AG04450 (cell line): ENCODE results near the gene TM9SF3. TPM values are rescaled to one million over a fixed set of nuclear protein-coding genes. Genes with fewer than 3 reads are reported as not detected.

ENCODE experiments used
- CTCF ChIA-PET: fragments of 300-600, 350-600 bp; formaldehyde crosslinking; extraction: SDS; loops from one replicate; lab custom pipeline; 2022; ENCODE audit warnings: antibody characterized with exemption, inconsistent platforms; lab: Charles Lee
- POLR2A ChIA-PET: fragments of 350-600 bp; formaldehyde crosslinking; extraction: SDS; loops from one replicate; lab custom pipeline; 2021; ENCODE audit warnings: antibody characterized with exemption, inconsistent platforms; lab: Yijun Ruan, JAX
- DNase-seq: peaks from one replicate; pipeline ENCODE4 v3.0.0-alpha.2; 2011; ENCODE audit warnings: low read depth, low spot score
- H3K27ac ChIP-seq: one replicate; pipeline ENCODE4 v1.5.1; 2012; ENCODE audit warnings: low read depth, low read length, control low read depth
- H3K27me3 ChIP-seq: one replicate; pipeline ENCODE4 v1.6.0; 2012; ENCODE audit warnings: low read length; ENCODE audit not compliant: control insufficient read depth, insufficient read depth
- H3K4me3 ChIP-seq: 2 replicates; pipeline ENCODE4 v1.5.1; 2011; ENCODE audit warnings: mild to moderate bottlenecking, low read depth, low read length, control low read depth
- H3K9me3 ChIP-seq: 2 replicates; pipeline ENCODE4 v1.5.1; 2012; ENCODE audit warnings: low read length; ENCODE audit not compliant: control insufficient read depth, insufficient read depth
- CTCF ChIP-seq: IDR thresholded peaks from 2 replicates; pipeline ENCODE4 v1.5.1; 2011; ENCODE audit warnings: low read depth, low read length, control low read depth, inconsistent platforms
- polyA plus RNA-seq: library from polyadenylated mRNA; depleted of rRNA; stranded (reverse); fragments of >200 nt; gene quantifications from 2 replicates; pipeline ENCODE4 v1.2.3, GENCODE V29; 2011

Gene TM9SF3
- polyA plus RNA-seq, 1 experiment: 90.7 TPM

- no peak for DNase-seq
- ChIA-PET CTCF (no interaction called here), POLR2A (no interaction called here)
- no peaks in the 10 kb centered on the region for H3K9me3 ChIP-seq
- no peaks in the 10 kb centered on the region for H3K27me3 ChIP-seq
- no peak for TF ChIP-seq CTCF
- no peak overlapping the region for H3K4me3 ChIP-seq
- H3K27ac ChIP-seq: no peak overlapping the region
Observed at GRCh38 chr10:96495544-96495943, 91.3 kb downstream of the TM9SF3 start.

- no peak for DNase-seq
- H3K27me3 ChIP-seq: no peaks in the 10 kb centered on the region
- ChIA-PET POLR2A (no interaction called here), CTCF (no interaction called here)
- H3K9me3 ChIP-seq: no peaks in the 10 kb centered on the region
- no peak overlapping the region for H3K4me3 ChIP-seq
- H3K27ac ChIP-seq: no peak overlapping the region
- TF ChIP-seq CTCF: no peak
Observed at GRCh38 chr10:96494694-96495093, 92.1 kb downstream of the TM9SF3 start.

- TF ChIP-seq CTCF: no peak
- CTCF ChIA-PET: no interaction called here
- Histone ChIP-seq H3K4me3 (no peak overlapping the region), H3K27me3 (no peaks in the 10 kb centered on the region), H3K9me3 (no peaks in the 10 kb centered on the region), H3K27ac (no peak overlapping the region)
- DNase-seq: no peak
- POLR2A ChIA-PET: no interaction called here
Observed at GRCh38 chr10:96493871-96494525, 92.8 kb downstream of the TM9SF3 start.

- POLR2A ChIA-PET: no interaction called here
Observed at GRCh38 chr10:96493254-96493653, 93.6 kb downstream of the TM9SF3 start.

More at GRCh38 chr10:96493254-96493653, 93.6 kb downstream of the TM9SF3 start:
- no peak for DNase-seq
- CTCF ChIA-PET: no interaction called here
- Histone ChIP-seq H3K27ac (no peak overlapping the region), H3K4me3 (no peak overlapping the region), H3K27me3 (no peaks in the 10 kb centered on the region), H3K9me3 (no peaks in the 10 kb centered on the region)
- no peak for TF ChIP-seq CTCF
